IPS-18c (cell line): ENCODE data around the gene PELI1.
"Not testable (repeated sequence)": the region's sequence is repeated elsewhere in the genome, so short reads cannot be mapped to it uniquely, and the experiment has no call there.

Experiments used
- H3K4me3 ChIP-seq: 2 replicates; pipeline ENCODE4 v1.7.0; 2013; ENCODE audit warnings: low read depth, mild to moderate bottlenecking, low read length, moderate library complexity; ENCODE audit not compliant: insufficient read depth
- H3K9me3 ChIP-seq: one replicate; pipeline ENCODE4 v1.6.1; 2013; ENCODE audit warnings: mild to moderate bottlenecking, low read length, moderate library complexity; ENCODE audit not compliant: control insufficient read depth, insufficient read depth

PELI1 gene

GRCh38 chr2:64108666-64109241 lies 35.5 kb downstream of the PELI1 start:
- H3K9me3 ChIP-seq: no peaks in the 10 kb centered on the region
- H3K4me3 ChIP-seq: no peak overlapping the region

- Histone ChIP-seq H3K9me3 (no peaks in the 10 kb centered on the region), H3K4me3 (no peak overlapping the region)
Measured at GRCh38 chr2:64106481-64106880, 37.7 kb downstream of the PELI1 start.

GRCh38 chr2:64105670-64106461 lies 38.4 kb downstream of the PELI1 start:
- no peak overlapping the region for H3K4me3 ChIP-seq
- H3K9me3 ChIP-seq: no peaks in the 10 kb centered on the region

- no peak overlapping the region for H3K4me3 ChIP-seq
Measured at GRCh38 chr2:64104933-64105332, 39.3 kb downstream of the PELI1 start.

GRCh38 chr2:64102736-64103135 lies 41.5 kb downstream of the PELI1 start:
- H3K4me3 ChIP-seq, H3K9me3 ChIP-seq: not testable (repeated sequence)

More at GRCh38 chr2:64104933-64105332, 39.3 kb downstream of the PELI1 start:
- no peaks in the 10 kb centered on the region for H3K9me3 ChIP-seq

GRCh38 chr2:64101141-64101591 lies 43.1 kb downstream of the PELI1 start:
- no peaks in the 10 kb centered on the region for H3K9me3 ChIP-seq
- no peak overlapping the region for H3K4me3 ChIP-seq

GRCh38 chr2:64100584-64100983 lies 43.6 kb downstream of the PELI1 start:
- not testable (repeated sequence) for H3K4me3 ChIP-seq, H3K9me3 ChIP-seq

GRCh38 chr2:64094663-64095382 lies 49.4 kb downstream of the PELI1 start:
- Histone ChIP-seq H3K4me3 (no peak overlapping the region), H3K9me3 (no peaks in the 10 kb centered on the region)

- Histone ChIP-seq H3K9me3 (no peaks in the 10 kb centered on the region), H3K4me3 (no peak overlapping the region)
Measured at GRCh38 chr2:64093341-64093740, 50.9 kb downstream of the PELI1 start.

GRCh38 chr2:64092502-64092901 lies 51.7 kb downstream of the PELI1 start:
- Histone ChIP-seq H3K9me3 (no peaks in the 10 kb centered on the region), H3K4me3 (no peak overlapping the region)

- Histone ChIP-seq H3K4me3 (no peak overlapping the region), H3K9me3 (no peaks in the 10 kb centered on the region)
Measured at GRCh38 chr2:64090264-64090663, 54.0 kb downstream of the PELI1 start.

GRCh38 chr2:64086347-64087082 lies 57.7 kb downstream of the PELI1 start:
- H3K9me3 ChIP-seq: no peaks in the 10 kb centered on the region
- H3K4me3 ChIP-seq: no peak overlapping the region

GRCh38 chr2:64085936-64086335 lies 58.3 kb downstream of the PELI1 start:
- no peak overlapping the region for H3K4me3 ChIP-seq

GRCh38 chr2:64081046-64081445 lies 63.2 kb downstream of the PELI1 start:
- H3K9me3 ChIP-seq: no peaks in the 10 kb centered on the region
- no peak overlapping the region for H3K4me3 ChIP-seq

More at GRCh38 chr2:64085936-64086335, 58.3 kb downstream of the PELI1 start:
- H3K9me3 ChIP-seq: no peaks in the 10 kb centered on the region

- Histone ChIP-seq H3K9me3 (no peaks in the 10 kb centered on the region), H3K4me3 (no peak overlapping the region)
Measured at GRCh38 chr2:64080179-64080578, 64.0 kb downstream of the PELI1 start.

- not testable (repeated sequence) for H3K4me3 ChIP-seq
Measured at GRCh38 chr2:64079688-64080087, 64.5 kb downstream of the PELI1 start.

GRCh38 chr2:64076828-64077227 lies 67.4 kb downstream of the PELI1 start:
- not testable (repeated sequence) for H3K4me3 ChIP-seq, H3K9me3 ChIP-seq

More at GRCh38 chr2:64079688-64080087, 64.5 kb downstream of the PELI1 start:
- H3K9me3 ChIP-seq: not testable (repeated sequence)
